Endometrium (tissue), 2 donors: ENCODE data around the gene ARL13B.
"Not testable (repeated sequence)": the region's sequence is repeated elsewhere in the genome, so short reads cannot be mapped to it uniquely, and the experiment has no call there.

Experiments used
- FAIRE-seq: peaks from 2 replicates; lab custom pipeline; 2012; peaks lifted over from hg19 to GRCh38; lab: Jason Lieb, UNC
- donor health status: control.
- donor health status: control.

Gene ARL13B

DNA sequence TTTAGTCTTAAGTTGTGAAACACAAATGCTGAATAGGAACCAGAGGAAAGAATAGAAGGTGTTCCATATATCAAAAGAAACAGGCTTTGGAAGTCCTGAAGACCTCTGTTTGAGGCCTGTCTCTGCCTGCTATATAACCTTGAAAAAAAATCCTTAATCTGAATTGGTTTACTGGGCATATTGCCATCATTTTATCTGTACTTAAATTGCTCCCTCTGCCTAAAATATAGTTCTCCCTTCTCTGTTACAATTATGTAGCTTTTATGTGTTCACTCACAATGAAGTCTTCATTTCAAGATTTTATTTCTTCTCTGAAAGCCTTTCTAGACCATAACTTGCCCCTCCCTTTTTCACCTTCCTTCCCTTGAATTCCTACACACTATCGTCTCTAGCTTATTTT lies 21.2 kb downstream of the ARL13B start:
- no peak for FAIRE-seq

DNA sequence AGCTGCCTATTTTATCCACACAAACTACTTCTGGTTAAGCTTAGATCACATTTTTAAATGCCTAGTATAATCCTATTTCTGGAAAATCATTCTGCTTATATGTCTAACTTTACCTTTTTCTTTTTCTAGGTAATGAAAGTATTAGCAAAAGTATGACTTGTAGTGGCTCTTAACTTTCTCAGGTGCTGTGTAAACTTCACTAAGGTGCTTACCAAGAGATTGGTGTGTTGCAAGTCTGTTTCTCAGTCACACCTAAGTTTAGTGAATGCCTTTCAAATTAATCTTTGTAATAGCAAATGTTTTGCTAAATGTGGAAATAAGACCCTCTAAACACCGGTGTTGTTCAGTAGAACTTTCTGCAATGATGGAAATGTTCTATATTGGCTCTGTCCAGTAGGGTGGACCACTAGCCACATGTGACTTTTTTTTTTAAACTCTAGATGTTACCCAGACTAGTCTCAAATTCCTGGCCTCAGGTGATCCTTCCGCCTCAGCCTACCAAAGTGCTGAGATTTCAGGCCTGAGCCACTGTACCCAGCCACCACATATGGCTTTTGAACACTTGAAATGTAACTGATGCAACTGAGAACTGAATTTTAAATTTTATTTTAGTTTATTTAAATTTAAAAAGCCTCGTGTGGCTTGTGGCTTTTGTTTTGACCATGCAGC lies 22.0 kb downstream of the ARL13B start:
- no peak for FAIRE-seq

DNA sequence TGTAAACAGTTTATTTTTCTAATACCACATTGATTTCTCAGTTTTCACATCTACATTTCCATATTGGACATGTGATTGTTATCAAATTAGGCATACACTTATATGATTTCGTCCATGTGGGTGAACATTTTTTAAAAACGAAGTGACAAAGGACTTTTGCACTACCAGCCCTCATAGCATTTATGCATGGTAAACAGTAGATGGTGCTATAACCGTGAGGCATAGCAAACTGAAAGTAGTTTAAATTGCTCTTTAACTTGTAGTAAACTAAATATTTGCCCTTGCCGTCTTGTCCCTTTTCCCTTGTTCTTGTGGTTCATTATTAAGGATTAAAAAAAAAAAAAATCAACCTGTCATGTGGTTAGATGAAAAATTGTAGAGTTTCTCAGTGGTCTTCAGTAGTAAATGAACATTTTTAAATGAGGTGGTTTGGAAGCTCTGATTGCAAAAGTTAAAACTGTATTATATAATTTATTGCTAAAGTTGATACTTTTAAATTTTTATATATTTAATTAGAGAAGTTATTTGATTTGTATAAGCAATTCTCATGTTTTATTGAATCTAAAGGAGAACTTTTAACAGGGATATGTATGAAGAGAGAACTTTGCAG lies 24.5 kb downstream of the ARL13B start:
- FAIRE-seq: peak; percentile 89

DNA sequence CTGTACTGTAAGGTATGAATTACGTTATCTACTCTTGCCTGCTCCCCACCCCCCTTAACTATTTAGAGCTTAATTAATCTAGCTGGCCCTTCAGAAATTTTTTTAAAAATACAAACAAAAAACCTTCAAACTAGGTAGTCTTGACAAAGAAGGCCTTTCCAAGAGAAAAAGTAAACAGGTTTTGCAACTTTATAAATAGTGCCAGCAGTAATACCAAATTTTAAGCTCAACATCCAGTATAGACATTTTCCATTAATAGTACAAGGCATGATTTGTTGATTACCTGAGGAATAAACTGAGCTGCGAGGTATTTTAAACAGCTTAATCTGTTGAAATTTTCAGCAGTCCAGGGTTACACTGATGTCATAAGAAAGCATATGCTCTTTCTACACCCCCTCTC lies 28.3 kb downstream of the ARL13B start:
- FAIRE-seq: no peak

DNA sequence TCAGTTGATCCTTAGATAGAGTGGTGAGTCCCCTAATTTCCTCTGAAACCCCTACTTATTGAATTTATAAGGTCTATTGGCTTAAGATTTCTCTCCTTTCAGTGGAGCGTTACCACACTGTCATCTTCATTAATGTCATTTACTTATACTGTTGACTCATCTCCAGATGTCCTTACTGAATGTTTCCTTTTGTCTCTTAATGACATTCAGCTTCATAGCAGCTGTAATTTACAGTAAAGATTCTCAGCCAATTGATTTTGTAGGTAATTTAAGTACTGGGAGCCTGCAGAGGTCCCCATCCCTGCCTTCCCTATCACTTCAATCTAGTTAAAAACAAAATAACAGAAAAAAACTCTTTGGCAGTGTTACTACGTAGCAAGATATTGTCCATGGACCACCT lies 29.7 kb downstream of the ARL13B start:
- FAIRE-seq: no peak

DNA sequence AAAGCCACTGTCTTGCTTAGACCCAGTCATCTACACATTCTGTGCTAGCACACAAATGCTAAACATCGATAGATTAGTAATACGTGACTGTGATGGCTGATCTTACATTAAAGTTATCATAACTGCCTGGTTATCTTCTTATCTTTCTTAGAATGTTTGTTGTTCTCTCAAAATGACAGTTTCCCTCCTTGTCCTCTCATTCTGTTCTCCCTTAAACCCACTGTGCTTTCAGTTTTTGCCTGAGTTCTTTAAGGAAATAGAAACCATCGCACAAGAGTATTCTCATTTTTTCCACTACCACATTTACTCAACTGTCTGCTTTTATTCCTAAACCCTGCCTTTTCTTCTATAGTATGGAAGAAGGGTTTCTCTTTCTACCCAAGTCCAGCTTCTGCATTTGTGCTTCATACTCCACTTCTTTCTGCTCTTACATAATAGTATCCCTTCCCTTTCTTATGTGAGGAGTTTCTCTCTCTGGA lies 31.3 kb downstream of the ARL13B start:
- no peak for FAIRE-seq

DNA sequence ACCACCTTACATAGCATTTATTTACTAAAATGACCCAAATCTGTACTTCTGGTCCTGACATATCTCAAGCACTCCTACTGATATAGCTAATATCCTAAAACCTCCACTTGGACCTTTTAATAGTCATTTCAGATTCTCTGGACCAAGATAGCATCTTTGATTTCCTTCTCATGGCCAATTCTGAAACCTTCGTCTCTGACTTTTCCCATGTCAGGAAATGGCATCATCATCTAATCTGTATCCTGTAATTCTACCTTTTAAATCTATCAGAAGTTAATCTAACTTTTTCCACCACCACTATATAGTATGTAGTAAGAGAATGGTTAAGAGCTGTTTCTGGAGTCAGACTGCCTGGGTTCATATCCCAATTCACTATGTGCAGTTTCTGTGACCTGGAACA lies 32.2 kb downstream of the ARL13B start:
- FAIRE-seq: no peak

DNA sequence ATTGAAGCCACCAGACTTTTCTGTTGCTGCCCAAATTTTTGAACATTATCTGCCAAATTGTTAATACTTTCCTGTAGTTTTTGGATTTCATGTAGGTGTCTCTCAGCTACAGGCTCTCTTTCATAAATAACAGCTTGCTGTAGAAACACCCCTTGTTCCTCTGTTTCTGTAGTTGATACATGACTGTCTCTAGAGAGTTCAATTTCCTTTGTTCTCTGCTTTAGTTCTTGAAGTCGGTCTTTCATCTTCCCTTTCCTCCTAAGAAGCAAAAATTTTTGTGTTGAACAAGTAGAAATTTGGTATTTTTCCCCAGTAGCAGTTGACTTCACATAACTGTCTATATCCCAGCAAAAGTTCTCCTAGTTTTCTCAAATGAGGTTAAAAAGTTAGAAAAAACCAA lies 35.1 kb downstream of the ARL13B start:
- FAIRE-seq: no peak

DNA sequence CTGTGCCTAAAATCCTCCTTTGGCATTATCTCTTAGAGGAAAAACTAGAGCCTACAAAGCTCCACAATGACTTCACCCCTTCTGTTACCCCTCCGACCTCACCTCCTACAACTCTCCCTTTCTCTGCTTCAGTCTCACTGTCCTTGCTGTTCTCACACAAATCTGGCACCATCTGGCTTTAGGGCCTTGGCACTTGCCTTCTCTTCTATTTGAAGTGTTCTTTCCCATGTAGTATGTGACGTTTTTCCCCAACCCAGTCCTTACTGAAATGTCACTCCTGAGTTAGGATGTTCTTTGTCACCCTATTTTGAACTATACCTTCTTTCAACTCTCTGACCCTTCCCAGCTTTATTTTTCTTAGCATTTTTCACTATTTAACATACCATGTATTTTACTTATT lies 39.7 kb downstream of the ARL13B start:
- FAIRE-seq: no peak

DNA sequence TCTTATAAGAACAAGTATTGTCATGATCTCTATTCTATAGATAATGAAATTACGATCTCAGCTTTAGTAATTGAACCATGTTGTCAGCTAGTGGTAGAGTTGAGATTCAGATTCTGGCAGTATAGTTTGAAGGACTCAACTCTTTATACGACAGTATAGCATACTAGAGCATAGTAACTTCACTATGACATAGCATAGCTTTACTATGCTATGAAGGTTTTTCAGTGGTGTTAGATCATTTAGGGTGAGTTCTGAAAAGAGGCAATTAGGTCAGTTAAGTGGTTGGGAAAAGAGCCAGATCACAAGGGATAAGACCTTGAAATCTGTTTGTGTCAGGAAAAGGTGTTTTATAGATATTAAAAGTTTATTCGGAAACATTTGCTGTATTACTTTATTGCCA lies 40.3 kb downstream of the ARL13B start:
- FAIRE-seq: no peak

DNA sequence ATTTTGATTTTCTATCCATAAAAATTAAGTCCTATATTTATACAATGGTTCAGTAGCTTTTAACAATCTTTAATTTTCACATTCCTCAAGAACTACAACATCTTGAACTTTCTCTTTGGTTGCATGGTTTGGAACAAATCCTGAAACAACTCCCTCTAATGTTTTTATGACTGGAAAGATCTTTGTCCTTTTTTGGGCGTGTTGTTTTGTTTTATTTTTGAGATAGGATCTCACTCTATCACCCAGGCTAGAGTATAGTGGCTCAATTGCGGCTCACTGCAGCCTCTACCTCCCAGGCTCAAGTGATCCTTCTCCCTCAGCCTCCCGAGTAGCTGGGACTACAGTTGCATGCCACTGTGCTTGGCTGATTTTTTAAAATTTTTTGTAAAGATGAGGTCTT lies 44.4 kb downstream of the ARL13B start:
- peak; percentile 85 for FAIRE-seq

DNA sequence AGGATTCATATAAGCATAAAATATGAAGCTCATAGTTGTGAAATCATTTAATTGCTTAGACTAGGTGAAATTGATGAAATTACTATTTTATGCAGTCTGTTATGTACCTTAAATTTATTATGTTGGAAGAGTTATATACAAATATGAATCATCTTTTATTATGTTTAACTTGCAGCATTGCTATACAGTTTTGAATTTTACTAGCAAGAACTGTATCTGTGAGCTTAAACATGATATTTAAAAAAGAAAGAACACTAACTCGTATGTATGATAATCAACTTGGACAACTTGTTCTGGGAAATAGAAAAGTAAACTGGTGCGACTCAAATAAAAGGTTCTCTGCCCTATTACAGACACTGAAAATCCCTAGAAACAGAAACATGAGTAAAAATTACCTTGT lies 46.7 kb downstream of the ARL13B start:
- no peak for FAIRE-seq

DNA sequence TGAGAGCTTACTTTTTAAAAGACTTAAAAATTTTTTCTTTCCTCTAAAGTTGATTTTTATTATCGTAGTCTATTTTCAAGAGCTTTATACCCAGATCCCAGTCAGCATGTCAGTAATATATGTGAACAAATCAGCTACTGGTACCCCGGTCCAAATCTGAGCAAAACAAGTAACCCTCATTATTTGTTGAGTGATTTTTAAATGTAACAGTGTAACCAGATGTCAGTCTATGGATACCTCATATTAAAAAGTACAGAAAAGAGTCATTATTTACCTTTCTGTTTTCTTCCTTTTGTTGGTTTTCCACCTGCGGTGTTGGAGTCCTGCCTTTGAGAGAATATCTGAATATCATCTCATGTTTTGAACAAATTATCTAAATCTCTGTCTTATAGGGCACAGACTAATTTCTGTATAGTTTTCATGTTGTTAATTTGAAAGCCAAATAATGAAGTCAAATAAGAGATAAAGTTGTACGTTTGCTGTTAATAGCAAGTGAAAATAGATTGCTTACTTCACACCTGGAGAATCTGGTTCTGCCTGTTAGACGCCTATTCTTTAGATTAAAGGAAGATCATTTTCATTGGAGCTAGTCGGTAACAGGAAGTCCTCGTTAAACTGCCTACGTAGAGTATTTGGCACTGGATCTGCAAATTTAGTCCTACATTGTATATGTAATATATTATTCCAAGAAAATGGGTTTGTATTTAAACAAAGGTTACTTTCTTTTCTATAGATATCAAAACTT lies 48.3 kb downstream of the ARL13B start, which contains the start of gene STX19:
Gene STX19 (minus strand): TSS at position 505 of the 745 bp plus-strand sequence. CDS start 13,328 bp downstream, outside the sequence.
- no peak for FAIRE-seq

DNA sequence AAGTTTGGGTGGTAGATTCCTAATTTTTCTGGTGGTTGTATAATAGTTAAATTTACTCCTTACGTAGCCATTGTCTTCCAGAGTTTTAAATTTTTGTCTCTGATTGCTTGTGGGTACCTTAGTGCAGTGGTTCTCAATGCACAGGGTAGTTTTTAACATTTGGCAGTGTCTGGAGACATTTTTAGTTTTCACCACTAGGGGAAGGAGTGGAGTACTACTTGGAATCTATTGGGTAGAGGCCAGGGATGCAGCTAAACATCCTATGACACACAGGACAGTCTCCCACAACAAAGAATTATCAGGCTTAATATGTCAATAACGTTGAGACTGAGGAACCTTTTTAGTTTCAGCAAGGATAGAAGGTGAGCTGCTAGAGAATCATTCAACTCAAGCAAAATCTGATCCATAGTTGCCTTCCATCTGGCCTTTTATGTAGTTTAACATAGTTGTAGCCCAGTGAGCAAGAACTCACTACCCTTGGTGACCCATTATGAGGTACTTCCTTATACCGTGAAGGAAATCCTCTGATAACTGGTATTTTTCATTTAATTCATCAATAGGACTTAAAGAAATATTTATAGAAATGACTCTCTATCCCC lies 57.1 kb downstream of the ARL13B start:
- no peak for FAIRE-seq

DNA sequence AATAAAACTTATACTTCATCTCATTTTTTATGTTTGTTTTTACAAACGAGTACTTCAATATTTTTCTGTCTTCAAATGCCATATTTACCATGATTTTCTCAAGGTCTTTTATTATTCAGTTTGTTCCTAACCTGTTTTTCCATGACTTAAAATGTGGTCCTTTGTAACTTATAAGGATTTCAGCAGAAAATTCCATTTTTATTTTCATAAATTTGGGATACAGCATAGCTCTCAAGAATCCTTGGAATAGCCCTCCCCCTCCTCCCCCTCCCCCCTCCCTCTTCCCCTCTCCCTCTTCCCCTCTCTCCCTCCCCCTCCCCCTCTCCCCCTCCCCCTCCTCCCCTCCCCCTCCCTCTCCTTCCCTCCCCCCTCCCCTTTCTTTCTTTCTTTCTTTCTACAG lies 63.3 kb downstream of the ARL13B start:
- FAIRE-seq: no peak

DNA sequence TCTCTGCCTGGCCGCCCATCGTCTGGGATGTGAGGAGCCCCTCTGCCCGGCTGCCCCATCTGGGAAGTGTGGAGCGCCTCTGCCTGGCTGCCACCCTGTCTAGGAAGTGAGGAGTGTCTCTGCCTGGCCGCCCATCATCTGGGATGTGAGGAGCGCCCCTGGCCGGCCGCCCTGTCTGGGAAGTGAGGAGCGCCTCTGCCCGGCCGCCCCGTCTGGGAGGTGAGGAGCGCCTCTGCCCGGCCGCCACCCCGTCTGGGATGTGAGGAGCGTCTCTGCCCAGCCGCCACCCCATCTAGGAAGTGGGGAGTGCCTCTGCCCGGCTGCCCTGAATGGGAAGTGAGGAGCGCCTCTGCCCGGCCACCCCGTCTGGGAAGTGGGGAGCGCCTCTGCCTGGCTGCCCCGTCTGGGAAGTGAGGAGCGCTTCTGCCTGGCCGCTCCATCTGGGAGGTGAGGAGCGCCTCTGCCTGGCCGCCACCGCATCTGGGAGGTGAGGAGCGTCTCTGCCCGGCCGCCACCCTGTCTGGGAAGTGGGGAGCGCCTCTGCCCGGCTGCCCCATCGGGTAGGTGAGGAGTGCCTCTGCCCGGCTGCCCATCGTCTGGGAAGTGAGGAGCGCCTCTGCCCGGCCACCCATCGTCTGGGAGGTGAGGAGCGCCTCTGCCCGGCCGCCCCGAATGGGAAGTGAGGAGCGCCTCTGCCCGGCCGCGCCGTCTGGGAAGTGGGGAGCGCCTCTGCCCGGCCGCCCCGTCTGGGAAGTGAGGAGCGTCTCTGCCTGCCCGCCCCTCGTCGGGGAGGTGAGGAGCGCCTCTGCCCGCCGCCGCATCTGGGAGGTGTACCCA lies 64.4 kb downstream of the ARL13B start:
- FAIRE-seq: not testable (repeated sequence)

DNA sequence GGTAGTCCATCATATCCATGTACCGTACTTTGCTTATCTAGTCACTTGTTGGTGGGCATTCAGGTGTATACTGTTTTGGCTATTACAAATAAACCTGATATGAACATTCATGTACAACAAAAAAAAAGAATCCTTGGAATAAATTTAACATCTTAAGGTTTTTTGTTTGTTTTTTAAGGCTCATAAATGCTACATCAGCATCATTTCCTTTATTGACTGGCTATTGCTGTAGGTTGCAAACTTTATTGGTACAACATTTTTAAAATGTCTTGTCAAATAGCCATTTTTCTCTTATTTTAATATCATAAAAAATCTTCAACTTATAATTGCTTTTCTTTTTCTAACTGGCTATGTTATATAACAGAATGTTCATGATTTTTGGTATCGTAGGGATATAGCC lies 66.6 kb downstream of the ARL13B start:
- FAIRE-seq: no peak

DNA sequence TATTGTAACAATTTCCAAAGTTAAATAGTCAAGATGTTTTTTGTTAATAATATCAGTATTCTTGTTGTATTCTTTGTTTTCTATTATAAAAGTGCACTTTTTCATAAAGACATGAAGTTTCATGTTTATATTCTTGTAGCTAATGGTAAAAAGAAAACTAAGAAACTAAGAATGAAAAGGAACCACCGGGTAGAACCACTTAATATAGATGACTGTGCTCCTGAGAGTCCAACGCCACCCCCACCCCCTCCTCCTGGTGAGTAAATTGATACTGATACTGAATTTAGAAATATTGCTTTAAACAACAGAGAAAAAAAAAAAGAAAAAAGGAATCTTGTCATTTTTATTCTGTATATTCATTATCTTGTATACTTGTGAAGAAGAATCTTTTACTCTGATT lies 69.3 kb downstream of the ARL13B start:
- FAIRE-seq: no peak

DNA sequence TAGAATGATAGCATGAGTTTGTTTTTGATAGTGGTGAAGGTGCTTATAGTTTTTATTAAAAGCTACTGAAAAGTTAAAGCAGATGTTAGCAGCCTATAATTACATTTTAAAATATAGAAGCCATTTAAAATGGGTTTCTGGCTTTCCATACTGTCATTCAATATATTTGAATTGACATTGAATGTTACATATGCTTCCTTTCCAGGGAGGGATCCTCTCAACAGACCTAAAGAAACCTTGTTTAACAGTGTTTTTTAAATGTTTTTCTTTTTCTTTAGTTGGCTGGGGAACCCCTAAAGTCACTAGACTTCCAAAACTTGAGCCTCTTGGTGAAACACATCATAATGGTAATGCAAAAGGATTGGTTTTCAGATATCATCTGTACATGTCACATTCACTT lies 70.6 kb downstream of the ARL13B start:
- FAIRE-seq: no peak

DNA sequence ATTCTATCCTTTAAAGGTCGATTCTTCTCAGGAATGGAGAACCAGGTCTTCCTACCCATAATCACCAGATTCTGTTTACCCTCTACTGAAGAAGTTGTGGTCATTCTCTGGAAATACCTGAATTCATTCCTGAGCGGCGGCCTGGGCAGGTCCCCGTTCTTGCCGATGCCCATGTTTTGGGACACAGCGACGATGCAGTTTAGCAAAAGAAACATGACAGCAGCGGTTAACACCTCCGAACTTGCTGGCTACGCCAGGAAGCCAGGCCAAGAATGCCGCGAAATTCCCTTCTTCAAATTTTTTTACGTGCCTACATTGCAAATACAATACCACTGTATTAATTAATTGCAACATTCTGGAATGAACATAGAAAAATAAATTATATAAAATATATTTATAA lies 81.3 kb downstream of the ARL13B start:
- no peak for FAIRE-seq

DNA sequence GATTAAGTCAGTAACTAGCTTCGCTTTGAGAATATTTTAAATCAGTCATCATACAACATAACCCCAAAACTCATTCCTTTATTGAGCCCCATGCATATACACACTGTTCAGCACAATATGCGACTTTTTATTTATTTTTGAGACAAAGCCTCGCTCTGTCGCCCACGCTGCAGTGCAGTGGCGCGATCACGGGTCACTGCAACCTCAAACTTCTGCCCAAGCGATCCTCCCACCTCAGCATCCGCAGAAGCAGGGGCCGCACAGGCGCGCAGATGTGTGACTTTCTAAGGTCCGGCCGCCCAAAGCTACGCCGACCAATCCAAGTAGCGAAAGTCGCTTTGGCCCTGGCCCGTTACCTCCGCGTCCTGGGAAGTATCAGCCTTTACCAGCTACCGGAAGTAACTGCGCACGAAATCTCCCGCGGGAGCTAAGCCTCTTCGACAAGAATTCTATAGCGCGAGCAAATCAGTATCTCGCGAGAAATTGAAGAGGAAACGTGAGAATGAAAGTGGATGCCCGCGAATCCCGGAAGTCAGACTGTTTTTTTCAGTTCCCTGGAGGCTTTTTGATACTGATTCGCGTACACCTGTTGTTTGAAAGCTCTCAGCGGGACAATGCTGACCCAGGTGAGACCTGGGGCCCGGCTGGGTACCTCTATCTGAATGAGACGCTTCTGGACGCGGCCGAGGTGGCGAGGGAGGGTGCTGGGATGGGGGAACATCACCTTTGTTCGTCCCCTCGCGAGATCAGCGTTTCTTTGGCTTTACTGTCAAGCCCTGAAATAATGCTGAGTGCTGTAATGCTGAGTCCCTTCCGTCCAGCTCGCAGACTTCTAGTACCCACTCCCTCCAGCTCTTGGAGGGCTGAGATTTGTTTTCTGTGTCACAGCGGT lies 82.8 kb downstream of the ARL13B start, which contains the start of the genes DHFR2 and NSUN3:
Gene DHFR2 (minus strand): TSS at position 404 of the 892 bp plus-strand sequence. CDS start 1,405 bp downstream, outside the sequence.
Gene NSUN3 (plus strand): TSS at position 549 of the 892 bp plus-strand sequence. CDS start 66 bp downstream, at position 615.
- FAIRE-seq: peak; percentile 92
